Motor neuron (in vitro differentiated cells): ENCODE results near the gene VMP1. TPM values are rescaled to one million over a fixed set of nuclear protein-coding genes. Genes with fewer than 3 reads are reported as not detected.
"Not testable (repeated sequence)": the region's sequence is repeated elsewhere in the genome, so short reads cannot be mapped to it uniquely, and the experiment has no call there.

ENCODE experiments used
- ATAC-seq, 8 experiments: fragments of 200-7000 bp; cut with Tn5 transposase; replicated peaks in 6 of 8; 2 replicates each; pipeline ENCODE4 v1.8.0; 2021; ENCODE audit warnings: mild to moderate bottlenecking in 8 of 8, moderate library complexity in 8 of 8
- H3K27ac ChIP-seq, 2 donors: fragments of 250-450 bp; sonication (Bioruptor Pico); 2 replicates each; pipeline ENCODE4 v1.9.0; 2021; ENCODE audit warnings: antibody characterized with exemption in 2 of 2, mild to moderate bottlenecking in 2 of 2, moderate library complexity in 1 of 2
- H3K4me1 ChIP-seq, 2 donors: fragments of 250-450 bp; sonication (Bioruptor Pico); replicated peaks in 1 of 2; 2 replicates each; pipeline ENCODE4 v1.6.1; 2021; ENCODE audit warnings: antibody characterized with exemption in 2 of 2, mild to moderate bottlenecking in 2 of 2, moderate library complexity in 1 of 2
- H3K4me3 ChIP-seq, 5 donors: fragments of 250-450 bp; sonication (Bioruptor Pico); 2 replicates each; pipeline ENCODE4 v1.9.0; 2021; ENCODE audit warnings: antibody characterized with exemption in 5 of 5, mild to moderate bottlenecking in 5 of 5, moderate library complexity in 4 of 5
- WGBS, 10 experiments: fragments of 450-650 bp; shearing (Covaris generic); methylation state at CpG; one replicate each; pipeline ENCODE4 v1.0.0; 2022; 5-methylcytosine and 5-hydroxymethylcytosine counted together
- in situ Hi-C, 9 experiments: fragments of 400-800 bp; cut with MboI; loops; one replicate each; pipeline ENCODE4 v1.15.0; 2021; ENCODE audit warnings: low sequenced_read_pairs in 9 of 9, low pct_unique_long_range_greater_than_20kb in 2 of 9; ENCODE audit not compliant: unreplicated experiment in 9 of 9
- total RNA-seq, 8 experiments: library from RNA; unstranded; fragments of 300-600 nt; gene quantifications; 2 replicates each; pipeline versions ENCODE4 v1.2.3 to v1.2.4, GENCODE V29; 2022

Gene VMP1
- total RNA-seq, 8 experiments from 2014 or later: 48.1 to 302 (median 110) TPM

GRCh38 chr17:59856859-59857794 lies 149.7 kb downstream of the VMP1 start:
- 67 to 100% (median 87%) methylated on average over 1 to 3 of the region's 3 CpGs; no CpG with 5 or more reads in 2 of the 10 experiments for WGBS, 10 experiments
- ATAC-seq: no peak
- Histone ChIP-seq H3K27ac (no peak overlapping the region), H3K4me1 (no peaks in the 10 kb centered on the region), H3K4me3 (no peak overlapping the region)
- in situ Hi-C loops: no loop called here

GRCh38 chr17:59858167-59858816 lies 150.8 kb downstream of the VMP1 start:
- ATAC-seq: peak in 2 of 8 experiments; percentile 46 to 47
- no peaks in the 10 kb centered on the region for H3K4me1 ChIP-seq
- H3K4me3 ChIP-seq: no peak overlapping the region
- in situ Hi-C loops: no loop called here
- WGBS, 10 experiments: 22 to 94% (median 84%) methylated on average over 2 to 5 of the region's 5 CpGs
- H3K27ac ChIP-seq: no peak overlapping the region

GRCh38 chr17:59858932-59859331 lies 151.5 kb downstream of the VMP1 start:
- 13 to 94% (median 83%) methylated on average over 1 to 3 of the region's 3 CpGs; no CpG with 5 or more reads in 3 of the 10 experiments for WGBS, 10 experiments
- ATAC-seq: peak in 2 of 8 experiments; percentile 14 to 51
- H3K4me1 ChIP-seq: no peaks in the 10 kb centered on the region
- H3K4me3 ChIP-seq: no peak overlapping the region
- H3K27ac ChIP-seq: no peak overlapping the region
- in situ Hi-C loops: no loop called here

GRCh38 chr17:59859444-59860025 lies 152.1 kb downstream of the VMP1 start:
- no peak overlapping the region for H3K27ac ChIP-seq
- in situ Hi-C loops: no loop called here
- 18 to 100% (median 87%) methylated on average over 1 to 2 of the region's 2 CpGs; no CpG with 5 or more reads in 3 of the 10 experiments for WGBS, 10 experiments
- peak in 3 of 8 experiments; percentile 77 to 89 (median 80) for ATAC-seq
- H3K4me3 ChIP-seq: no peak overlapping the region
- no peaks in the 10 kb centered on the region for H3K4me1 ChIP-seq

GRCh38 chr17:59863616-59864015 lies 156.2 kb downstream of the VMP1 start:
- no peak for ATAC-seq
- Histone ChIP-seq H3K4me3 (no peak overlapping the region), H3K4me1 (no peaks in the 10 kb centered on the region), H3K27ac (no peak overlapping the region)
- 33 to 100% (median 98%) methylated on average over 1 to 3 of the region's 3 CpGs for WGBS, 10 experiments
- in situ Hi-C loops: no loop called here

GRCh38 chr17:59869941-59870218 lies 162.4 kb downstream of the VMP1 start:
- WGBS, 10 experiments: 0 to 89% (median 83%) methylated on average over 1 of the region's 1 CpG; no CpG with 5 or more reads in 3 of the 10 experiments
- Histone ChIP-seq H3K27ac (no peak overlapping the region), H3K4me1 (peaks cover 3% of the 10 kb centered on the region in 2 donors), H3K4me3 (no peak overlapping the region)
- no peak for ATAC-seq
- in situ Hi-C loops: no loop called here

- peaks cover 3% of the 10 kb centered on the region in 2 donors for H3K4me1 ChIP-seq
- 90 to 100% (median 96%) methylated on average over 1 to 8 of the region's 8 CpGs for whole genome bisulfite sequencing, 10 experiments
- H3K4me3 ChIP-seq: no peak overlapping the region
- in situ Hi-C loops: no loop called here
- H3K27ac ChIP-seq: no peak overlapping the region
- ATAC-seq: no peak
These were observed 163.0 kb downstream of the VMP1 start for GRCh38 chr17:59870482-59870881.

- no peak overlapping the region for H3K27ac ChIP-seq
- H3K4me3 ChIP-seq: no peak overlapping the region
- in situ Hi-C loops: no loop called here
- no peak for ATAC-seq
- peaks cover 3% of the 10 kb centered on the region in 2 donors for H3K4me1 ChIP-seq
These were observed 164.9 kb downstream of the VMP1 start for GRCh38 chr17:59872351-59872750.

- ATAC-seq, H3K4me3 ChIP-seq, H3K27ac ChIP-seq, H3K4me1 ChIP-seq, in situ Hi-C loops: not testable (repeated sequence)
- 80 to 100% (median 100%) methylated on average over 1 to 4 of the region's 8 CpGs; no CpG with 5 or more reads in 1 of the 10 experiments for WGBS, 10 experiments
These were observed 166.0 kb downstream of the VMP1 start for GRCh38 chr17:59873414-59873813.

- in situ Hi-C loops: no loop called here
- Histone ChIP-seq H3K27ac (no peak overlapping the region), H3K4me1 (peaks cover 3% of the 10 kb centered on the region in 2 donors), H3K4me3 (no peak overlapping the region)
- no peak for ATAC-seq
- 43 to 100% (median 80%) methylated on average over 1 to 2 of the region's 2 CpGs for WGBS, 10 experiments
These were observed 166.9 kb downstream of the VMP1 start for GRCh38 chr17:59874376-59874775.

- in situ Hi-C loops: no loop called here
These were observed 168.7 kb downstream of the VMP1 start for GRCh38 chr17:59876107-59876506.

GRCh38 chr17:59877965-59878364 lies 170.5 kb downstream of the VMP1 start:
- in situ Hi-C loops: no loop called here
- no peak overlapping the region for H3K27ac ChIP-seq
- 86 to 100% (median 93%) methylated on average over 1 to 5 of the region's 5 CpGs for WGBS, 10 experiments

More at GRCh38 chr17:59876107-59876506, 168.7 kb downstream of the VMP1 start:
- no peak overlapping the region for H3K27ac ChIP-seq
- peaks cover 3% of the 10 kb centered on the region in 2 donors for H3K4me1 ChIP-seq
- no peak overlapping the region for H3K4me3 ChIP-seq
- 83 to 100% (median 100%) methylated on average over 1 to 3 of the region's 3 CpGs; no CpG with 5 or more reads in 2 of the 10 experiments for WGBS, 10 experiments
- ATAC-seq: no peak

GRCh38 chr17:59878624-59879023 lies 171.2 kb downstream of the VMP1 start:
- Histone ChIP-seq H3K27ac (no peak overlapping the region), H3K4me3 (no peak overlapping the region), H3K4me1 (peaks cover 3% of the 10 kb centered on the region in 2 donors)
- WGBS, 10 experiments: 93 to 100% (median 100%) methylated on average over 1 to 3 of the region's 3 CpGs; no CpG with 5 or more reads in 3 of the 10 experiments
- in situ Hi-C loops: no loop called here
- ATAC-seq: no peak

More at GRCh38 chr17:59877965-59878364, 170.5 kb downstream of the VMP1 start:
- H3K4me1 ChIP-seq: peaks cover 3% of the 10 kb centered on the region in 2 donors
- H3K4me3 ChIP-seq: no peak overlapping the region
- ATAC-seq: no peak
